NCI-H2227 (cell line): ENCODE data around the gene GNE.
"Not testable (repeated sequence)": the region's sequence is repeated elsewhere in the genome, so short reads cannot be mapped to it uniquely, and the experiment has no call there.

Experiments used
- DNase-seq: peaks from one replicate; lab custom pipeline; 2025; ENCODE audit not compliant: unreplicated experiment; lab: John Stamatoyannopoulos, UW

Gene GNE

DNA sequence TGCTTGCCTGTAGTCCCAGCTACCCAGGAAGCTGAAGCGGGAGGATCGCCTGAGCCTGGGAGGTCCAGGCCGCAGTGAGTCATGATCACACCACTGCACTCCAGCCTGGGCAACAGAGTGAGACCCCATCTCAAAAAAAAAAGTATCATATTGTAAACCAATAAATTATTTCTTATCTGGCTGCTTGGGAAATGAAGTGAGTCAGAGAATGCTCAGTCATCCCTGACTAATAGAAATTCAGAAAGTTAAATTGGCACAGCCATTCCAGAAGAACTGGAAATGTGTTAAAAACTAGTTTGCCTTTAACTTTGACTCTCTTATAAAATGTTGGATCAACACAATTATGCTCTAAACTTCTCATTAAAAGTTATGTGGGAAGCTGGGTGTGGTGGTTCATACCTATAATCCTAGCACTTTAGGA, 9.8 kb upstream of the GNE start:
- DNase-seq = no peak

DNA sequence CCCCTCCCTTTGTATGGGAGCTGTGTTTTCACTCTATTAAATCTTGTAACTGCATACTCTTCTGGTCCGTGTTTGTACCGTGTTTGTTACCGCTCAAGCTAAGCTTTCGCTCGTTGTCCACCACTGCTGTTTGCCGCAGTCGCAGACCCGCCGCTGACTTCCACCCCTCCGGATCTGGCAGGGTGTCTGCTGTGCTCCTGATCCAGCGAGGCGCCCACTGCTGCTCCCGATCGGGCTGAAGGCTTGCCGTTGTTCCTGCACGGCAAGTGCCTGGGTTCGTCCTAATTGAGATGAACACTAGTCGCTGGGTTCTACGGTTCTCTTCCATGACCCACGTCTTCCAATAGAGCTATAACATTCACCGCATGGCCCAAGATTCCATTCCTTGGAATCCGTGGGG, 6.6 kb upstream of the GNE start:
- DNase-seq = no peak

DNA sequence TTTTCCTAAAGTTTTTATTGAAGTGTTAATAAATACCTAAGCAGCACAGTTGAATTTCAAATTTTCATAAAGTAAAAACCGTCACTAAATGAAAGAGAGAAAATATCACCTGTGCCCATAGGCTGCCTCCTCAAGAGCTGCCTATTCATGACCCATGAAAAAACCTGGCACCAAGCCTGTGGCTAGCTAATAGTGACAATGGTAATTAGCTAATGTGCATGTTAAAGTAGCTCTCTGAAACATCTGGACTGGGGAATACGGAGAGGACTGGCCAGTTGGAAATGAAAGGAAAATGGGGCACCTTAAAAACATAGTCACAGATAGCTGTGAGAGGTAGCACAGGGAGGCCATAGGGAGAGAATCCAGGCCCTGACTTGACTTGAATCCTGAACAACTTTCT, 5.4 kb upstream of the GNE start:
- no peak for DNase-seq

DNA sequence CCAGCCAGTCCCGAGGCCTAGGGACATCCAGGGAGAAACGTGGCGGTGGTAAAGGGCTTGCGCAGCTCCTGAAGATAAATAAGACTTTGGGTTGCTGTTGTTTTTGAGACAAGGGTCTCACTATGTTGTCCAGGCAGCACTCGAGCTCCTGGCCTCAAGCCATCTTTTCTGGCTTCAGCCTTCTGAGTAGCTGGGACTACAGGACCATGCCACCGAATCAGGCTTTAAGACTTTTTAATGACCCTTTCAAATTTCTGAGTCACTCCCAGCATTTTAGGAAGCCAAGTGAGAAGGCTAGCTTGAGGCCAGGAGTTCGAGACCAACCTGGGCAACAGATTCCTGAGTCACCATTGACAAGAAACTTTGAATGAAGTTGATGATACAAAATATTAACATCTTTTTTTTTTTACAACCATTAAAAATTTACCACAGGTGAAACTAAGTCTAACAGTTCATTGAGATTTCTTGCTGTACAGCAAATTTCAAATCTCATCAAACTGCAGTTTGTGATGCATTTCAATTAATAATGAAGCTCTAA, 817 bp upstream of the GNE start:
- DNase-seq = no peak

DNA sequence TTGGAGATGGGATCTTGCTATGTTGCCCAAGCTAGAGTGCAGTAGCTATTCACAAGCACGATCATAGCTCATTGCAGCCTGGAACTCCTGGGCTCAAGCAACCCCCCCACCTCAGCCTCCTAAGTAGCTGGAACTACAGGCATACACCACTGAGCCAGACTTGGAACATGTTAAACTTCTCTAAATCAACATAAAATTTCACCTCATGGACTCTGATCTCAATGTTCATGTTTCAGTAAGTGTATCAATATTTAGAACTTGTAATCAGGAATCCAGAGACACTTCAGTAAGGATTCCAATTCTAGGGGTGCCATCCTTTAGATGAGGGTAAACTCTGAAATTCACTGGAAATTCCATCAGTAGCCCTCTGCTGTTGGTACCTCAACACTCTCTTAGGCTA, 6.8 kb downstream of the GNE start:
- DNase-seq = no peak

DNA sequence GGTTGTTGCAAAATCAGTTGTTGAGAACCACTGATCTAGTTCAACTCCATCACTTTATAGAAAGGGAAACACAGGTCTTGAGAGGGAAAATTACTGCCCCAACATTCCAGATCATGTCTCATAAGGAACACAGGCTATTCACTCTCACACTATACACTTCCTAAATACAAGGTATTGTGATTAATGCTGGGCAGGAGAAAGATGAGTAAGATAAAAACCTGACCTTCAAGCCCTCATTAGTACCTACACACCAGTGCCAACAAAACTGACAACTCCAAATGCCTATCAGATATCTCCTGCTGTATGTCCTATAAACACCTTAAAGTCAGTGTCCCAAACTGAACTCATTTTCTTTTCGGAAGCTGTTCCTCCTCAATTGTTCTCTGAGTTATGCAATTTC, 8.2 kb downstream of the GNE start:
- no peak for DNase-seq

DNA sequence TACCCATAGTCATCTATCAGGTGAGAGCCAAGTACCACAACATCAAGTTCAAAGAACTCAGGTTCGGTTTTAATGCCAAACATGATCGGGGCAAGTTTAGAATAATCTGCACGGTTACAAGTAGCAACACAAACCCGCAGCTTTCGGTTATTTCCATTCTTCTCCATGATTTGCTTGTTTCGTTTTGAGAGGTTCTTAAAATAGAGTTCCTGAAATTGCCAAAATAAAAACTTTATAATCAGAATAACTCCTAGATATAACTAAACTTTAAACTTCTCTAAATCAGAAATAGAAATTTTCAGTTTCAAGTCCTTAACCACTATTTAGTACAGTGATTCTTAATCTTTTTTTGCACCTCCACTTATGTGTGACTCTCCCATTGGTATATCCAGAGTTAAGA, 9.1 kb downstream of the GNE start:
- no peak for DNase-seq

DNA sequence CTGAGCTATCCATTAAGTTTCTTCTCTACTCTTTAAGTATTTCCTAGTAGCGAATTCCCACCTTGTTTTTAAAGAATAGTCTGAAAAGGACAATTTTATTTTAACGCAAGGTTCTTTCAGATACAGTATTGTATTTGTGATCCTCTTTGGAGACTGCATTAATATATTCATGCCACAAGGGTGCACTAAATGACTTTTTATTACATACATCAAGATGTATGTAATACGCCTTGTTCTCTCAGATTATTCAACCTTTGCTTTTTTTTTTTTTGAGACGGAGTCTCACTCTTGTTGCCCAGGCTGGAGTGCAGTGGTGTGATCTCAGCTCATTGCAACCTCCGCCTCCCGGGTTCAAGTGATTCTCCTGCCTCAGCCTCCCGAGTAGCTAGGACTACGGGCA, 10.2 kb downstream of the GNE start:
- DNase-seq = peak; percentile 19

DNA sequence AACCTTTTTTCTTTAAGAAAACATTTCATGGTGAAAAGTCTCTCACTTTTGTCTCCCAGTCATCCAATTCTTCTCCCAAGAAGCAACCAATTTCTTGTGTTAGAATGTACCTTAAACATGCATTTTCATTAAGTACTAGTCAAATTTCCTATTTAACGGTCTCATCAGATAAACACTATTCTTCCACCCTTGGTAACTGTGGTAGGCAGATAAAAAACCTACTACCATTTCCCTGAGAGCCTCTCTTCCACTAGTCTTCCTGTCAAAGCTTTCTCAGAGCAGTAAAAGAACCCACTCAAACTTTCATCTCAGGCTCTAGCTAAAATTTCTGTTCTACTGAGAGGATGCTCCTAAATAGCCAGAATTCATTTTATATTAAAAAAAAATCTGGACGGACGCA, 10.9 kb downstream of the GNE start:
- DNase-seq = no peak

DNA sequence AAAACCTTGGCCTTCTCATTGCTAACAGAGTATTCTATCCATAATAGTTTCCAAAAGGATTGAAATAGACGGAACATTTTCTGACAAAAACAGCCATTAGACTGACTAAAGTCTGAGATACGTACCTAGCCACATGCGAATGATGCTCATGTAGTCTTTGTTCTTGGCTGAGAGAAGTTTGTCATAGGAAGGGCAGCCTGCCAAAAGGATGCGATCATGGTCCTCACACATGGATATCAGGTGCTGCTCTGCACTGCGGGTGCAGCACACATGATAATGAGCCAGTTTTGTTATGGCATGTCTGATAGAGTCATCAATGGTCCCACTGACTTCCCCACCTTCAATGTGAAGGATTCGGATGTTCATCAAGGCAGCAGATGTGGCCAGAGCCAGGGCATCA, 12.3 kb downstream of the GNE start:
- no peak for DNase-seq

DNA sequence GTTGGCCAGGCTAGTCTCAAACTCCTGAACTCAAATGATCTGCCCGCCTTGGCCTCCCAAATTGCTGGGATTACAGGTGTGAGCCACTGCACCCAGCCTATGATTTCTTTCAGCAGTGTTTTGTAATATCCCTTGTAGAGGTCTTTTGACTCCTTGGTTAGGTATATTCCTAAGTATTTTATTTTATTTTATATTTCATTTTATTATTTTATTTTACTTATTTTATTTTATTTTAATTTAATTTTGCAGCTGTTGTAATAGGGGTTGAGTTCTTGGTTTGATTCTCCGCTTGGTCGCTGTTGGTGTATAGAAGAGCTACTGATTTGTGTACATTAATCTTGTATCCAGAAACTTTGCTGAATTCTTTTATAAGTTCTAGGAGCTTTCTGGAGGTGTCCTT, 18.6 kb downstream of the GNE start:
- DNase-seq = not testable (repeated sequence)

DNA sequence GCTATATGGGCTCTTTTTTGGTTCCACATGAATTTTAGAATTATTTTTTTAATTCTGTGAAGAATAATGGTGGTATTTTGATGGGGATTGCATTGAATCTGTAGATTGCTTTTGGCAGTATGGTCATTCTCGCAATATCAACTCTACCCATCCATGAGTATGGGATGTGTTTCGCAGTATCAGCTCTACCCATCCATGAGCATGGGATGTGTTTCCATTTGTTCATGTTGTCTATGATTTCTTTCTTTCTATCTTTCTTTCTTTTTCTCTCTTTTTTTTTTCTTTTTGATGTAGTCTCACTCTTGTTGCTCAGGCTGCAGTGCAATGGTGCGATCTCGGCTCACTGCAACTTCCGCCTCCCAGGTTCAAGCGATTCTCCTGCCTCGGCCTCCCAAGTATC, 19.0 kb downstream of the GNE start:
- not testable (repeated sequence) for DNase-seq

DNA sequence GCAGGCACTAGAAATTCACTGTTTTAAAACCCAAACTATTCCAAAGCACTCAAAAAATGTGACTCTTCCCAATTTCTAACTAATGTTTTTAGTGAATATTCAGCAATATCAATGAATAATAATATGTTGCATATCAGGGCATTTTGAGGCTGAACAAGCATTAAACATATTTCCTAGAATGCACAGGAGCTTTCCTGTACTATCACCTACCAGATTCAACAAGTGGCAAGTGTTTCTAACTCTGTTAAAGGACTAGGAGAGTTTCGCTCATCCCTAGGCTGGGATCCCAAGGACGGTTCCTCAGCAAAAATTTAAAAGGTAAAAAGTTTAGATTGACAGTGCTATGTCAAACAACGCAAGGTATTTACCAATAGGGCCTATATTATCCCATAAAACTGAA, 21.0 kb downstream of the GNE start:
- DNase-seq = no peak

DNA sequence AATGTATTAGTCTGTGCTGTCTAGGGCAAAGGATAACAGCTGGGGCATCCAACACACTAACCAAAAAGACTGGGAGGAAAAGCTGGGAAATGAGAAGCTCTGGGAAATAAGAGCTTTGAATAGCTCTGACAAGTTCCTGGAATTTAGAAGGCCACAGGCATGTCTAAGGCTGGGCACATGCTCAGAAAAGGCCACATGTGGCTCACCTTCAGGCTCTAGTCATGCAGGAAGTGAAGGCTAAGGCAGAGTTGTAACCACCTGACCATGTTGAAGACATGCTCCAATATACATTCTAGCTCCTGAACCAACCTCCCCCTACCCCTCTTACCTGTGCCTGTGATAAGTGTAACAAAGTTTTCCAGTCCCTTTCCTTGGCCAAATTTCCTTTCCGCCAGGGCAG, 35.8 kb downstream of the GNE start:
- DNase-seq = no peak

DNA sequence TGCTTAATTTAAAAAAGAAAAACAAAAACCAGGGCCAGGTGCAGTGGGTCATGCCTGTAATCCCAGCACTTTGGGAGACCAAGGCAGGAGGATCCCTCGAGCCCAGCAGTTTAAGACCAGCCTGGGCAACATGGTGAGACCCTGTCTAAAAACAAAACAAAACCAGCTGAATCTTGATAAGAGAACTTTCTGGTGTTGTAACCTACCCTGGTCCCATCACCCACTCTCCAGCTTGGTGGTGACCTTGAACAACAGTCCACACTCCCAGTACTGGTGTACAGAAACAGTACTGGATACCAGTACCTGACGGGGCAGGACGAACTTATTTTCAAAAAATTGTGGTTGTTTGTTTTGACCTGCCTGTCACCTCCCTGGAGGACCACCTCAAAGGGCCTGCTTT, 36.6 kb downstream of the GNE start:
- DNase-seq = no peak

DNA sequence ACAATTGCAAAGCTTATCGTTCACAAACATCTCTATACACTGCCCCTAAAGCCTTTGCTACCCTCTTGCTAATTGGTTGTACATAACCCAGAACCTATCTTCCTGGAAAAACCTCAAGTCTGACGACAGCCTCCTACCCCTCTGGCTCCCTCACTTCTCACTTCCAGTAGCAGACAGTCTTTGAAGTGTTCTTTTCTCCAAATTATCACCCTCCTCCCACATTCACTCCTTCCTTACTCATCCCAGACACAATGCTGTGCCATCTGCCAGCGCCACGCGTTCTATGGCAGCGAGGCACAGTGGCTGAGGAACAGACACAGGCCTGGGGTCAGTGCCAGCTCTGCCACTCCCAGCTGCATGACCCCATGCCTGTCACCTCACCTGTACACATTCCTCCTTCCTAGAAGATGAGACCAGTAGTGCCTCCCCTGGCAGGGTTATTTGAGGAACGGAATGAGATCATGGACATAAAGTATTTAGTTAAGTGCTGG, 39.8 kb downstream of the GNE start:
- DNase-seq = no peak

DNA sequence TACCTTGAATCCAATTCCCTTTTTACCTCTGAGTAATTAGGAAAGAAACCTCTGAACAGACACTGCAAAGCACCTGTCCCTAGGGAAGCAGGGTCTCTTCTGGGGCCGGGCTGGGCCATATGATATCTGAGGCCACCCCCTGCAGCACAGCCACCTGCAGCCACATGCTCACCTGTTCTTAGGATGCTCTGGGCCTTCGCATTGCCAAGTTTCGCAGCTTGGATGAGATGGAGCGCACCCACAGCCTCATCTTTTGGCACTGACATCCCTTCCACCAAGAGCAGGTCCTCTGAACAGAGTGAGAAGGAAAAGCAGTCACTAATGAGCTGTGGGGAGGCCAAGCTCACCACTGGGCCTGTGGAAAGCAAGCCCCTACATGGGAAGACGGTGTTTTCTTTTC, 40.2 kb downstream of the GNE start:
- DNase-seq = no peak

DNA sequence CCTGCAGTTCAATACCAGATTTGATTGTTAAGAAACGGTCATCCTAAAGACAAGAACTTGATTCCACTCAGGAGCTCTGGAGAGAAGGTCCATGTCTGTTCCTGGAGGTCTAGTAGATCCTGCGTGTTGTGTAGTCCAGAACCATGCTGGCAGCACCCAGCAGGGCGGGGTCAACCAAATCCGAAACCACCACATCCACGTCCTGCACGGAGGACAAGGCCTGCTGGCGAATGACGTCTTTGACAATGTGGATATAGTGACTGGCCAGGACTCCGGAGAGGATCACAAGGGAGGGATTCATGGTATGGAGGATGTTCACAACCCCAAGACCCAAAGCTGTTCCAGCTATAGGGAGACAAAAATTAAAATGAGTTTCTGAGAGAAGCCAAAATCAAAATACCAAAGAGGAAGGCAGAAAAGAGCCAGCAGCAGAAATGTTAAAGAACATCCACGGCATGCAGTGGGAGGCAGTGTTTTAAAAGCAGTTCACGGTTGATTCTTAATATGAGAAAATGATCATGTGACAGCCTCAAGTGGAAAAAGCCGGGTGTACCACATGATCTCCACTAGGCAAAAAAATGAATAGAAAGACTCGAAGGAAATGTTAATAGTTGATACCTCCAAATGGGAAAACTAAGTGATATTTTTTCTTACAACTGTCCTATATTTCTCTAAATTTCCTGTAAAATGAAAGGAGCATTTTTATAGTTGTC, 40.8 kb downstream of the GNE start:
- no peak for DNase-seq

DNA sequence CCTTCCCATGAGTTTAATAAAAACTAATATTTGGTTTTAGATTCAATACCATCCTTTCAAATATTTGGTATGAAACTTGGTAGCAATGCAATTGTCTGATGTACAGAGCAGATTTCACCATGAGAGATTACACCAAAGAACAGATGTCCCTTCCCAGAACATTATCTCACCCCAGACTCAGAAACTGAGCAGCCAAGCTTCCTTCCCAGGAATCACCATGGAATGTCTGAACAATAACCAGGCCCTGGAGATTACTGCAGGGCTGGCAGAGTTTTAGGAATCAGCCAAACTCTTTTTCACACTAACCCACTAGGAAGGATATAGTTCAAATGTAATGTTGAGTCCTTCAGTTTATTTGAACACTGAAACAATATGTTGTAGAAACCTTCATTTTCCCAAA, 43.7 kb downstream of the GNE start:
- DNase-seq = no peak

DNA sequence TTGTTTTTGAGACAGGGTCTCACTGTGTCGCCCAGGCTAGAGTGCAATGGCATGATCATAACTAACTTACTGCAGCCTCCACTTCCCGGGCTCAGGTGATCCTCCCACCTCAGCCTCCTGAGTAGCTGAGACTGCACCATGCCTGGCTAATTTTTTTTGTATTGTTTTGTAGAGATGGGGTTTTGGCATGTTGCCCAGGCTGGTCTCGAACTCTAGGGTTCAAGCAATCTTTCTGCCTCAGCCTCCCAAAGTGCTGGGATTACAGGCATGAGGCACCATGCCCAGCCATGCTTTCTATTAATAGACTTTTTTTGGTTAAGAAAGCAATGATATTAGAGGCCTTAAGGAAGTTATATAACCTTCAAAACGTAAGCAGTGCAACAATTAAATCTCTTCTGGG, 44.3 kb downstream of the GNE start:
- DNase-seq = no peak

DNA sequence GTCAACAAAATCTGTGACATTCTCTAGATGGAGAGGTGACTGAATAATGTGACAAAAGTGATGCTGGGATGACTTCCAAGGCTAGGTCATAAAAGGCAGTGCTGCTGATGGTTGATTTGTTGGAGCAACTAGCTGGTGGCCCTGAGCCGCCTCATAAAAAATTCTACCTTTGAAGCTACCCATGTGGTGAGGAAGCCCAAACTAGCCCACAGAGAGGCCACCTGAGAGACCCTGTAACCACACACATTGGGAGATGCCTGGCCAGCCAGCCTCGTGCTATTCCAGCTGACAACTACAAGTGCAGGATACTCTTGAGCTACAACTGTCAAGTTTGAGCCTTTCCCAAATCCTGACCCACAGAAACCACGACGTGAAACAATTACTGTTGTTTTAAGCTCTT, 44.9 kb downstream of the GNE start:
- no peak for DNase-seq

DNA sequence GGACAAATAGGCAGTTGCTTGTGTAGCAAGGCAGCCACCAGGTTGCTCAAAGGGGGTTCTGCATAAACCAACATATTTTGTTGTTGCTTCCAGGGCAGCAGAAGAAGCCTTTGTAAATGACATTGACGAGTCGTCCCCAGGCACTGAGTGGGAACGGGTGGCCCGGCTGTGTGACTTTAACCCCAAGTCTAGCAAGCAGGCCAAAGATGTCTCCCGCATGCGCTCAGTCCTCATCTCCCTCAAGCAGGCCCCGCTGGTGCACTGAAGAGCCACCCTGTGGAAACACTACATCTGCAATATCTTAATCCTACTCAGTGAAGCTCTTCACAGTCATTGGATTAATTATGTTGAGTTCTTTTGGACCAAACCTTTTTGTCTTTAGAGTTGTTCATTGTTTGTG, 46.7 kb downstream of the GNE start:
- DNase-seq = no peak

DNA sequence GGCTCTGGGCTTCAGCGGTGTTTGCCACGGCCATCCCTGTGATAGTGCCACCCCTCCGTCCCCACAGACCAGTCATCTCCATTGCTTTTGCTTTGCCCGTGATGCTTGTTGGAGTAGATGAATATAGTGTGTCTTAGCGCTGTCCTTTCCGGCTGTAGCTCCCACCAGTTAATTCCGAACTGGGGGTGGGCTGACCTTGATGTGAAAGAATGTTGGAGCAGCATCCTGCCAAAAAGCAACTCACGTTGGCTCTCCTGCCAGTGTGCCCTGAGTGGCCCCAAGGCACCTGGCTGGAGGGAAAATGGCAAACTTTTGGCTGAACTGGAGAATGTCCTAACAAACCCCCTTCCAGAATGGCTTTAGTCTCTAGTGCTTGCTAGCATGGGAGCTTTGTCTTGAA, 47.5 kb downstream of the GNE start:
- DNase-seq = no peak
